IPS DF 6.9 (cell line): Measurements from ENCODE around the gene RAD51B.

Experiments
- DNase-seq: peaks from one replicate; pipeline ENCODE4 v3.0.0-alpha.2; 2013; ENCODE audit warnings: low read depth, low spot score
- H3K27ac ChIP-seq: one replicate; pipeline ENCODE4 v1.5.1; 2013; ENCODE audit warnings: low read length, control low read depth
- H3K27me3 ChIP-seq: 2 replicates; pipeline ENCODE4 v1.6.1; 2013; ENCODE audit warnings: mild to moderate bottlenecking, low read length; ENCODE audit not compliant: control insufficient read depth, insufficient read depth
- H3K36me3 ChIP-seq: 2 replicates; pipeline ENCODE4 v1.6.1; 2013; ENCODE audit warnings: low read length; ENCODE audit not compliant: control insufficient read depth, insufficient read depth
- H3K4me1 ChIP-seq: 2 replicates; pipeline ENCODE4 v1.6.1; 2013; ENCODE audit warnings: low read length; ENCODE audit not compliant: control insufficient read depth, insufficient read depth
- H3K4me3 ChIP-seq: 2 replicates; pipeline ENCODE4 v1.5.1; 2013; ENCODE audit warnings: mild to moderate bottlenecking, low read length
- H3K9me3 ChIP-seq: 2 replicates; pipeline ENCODE4 v1.6.1; 2013; ENCODE audit warnings: low read length, inconsistent platforms; ENCODE audit not compliant: control insufficient read depth, insufficient read depth
- WGBS: extraction: QIAGEN DNeasy Blood & Tissue Kit; methylation state at CpG from one replicate; pipeline ENCODE4 v1.1.7; 2013; ENCODE audit warnings: mixed read lengths, missing lambda C conversion rate; ENCODE audit not compliant: insufficient read length, insufficient coverage; 5-methylcytosine and 5-hydroxymethylcytosine counted together

The RAD51B gene

GRCh38 chr14:68231898-68232297 is 412.3 kb downstream of the RAD51B start:
- Histone ChIP-seq H3K27ac (no peak overlapping the region), H3K27me3 (no peaks in the 10 kb centered on the region), H3K9me3 (no peaks in the 10 kb centered on the region), H3K36me3 (no peaks in the 10 kb centered on the region), H3K4me1 (peaks cover 5% of the 10 kb centered on the region; the same call in 1 of the 2 replicates), H3K4me3 (no peak overlapping the region)
- no peak for DNase-seq
- no CpG with 5 or more reads among the region's 1 CpG for WGBS

- Histone ChIP-seq H3K36me3 (no peaks in the 10 kb centered on the region), H3K27me3 (no peaks in the 10 kb centered on the region), H3K4me3 (no peak overlapping the region), H3K27ac (no peak overlapping the region), H3K4me1 (peaks cover 5% of the 10 kb centered on the region; the same call in 1 of the 2 replicates), H3K9me3 (no peaks in the 10 kb centered on the region)
- no CpG with 5 or more reads among the region's 2 CpGs for WGBS
- no peak for DNase-seq
Measured at GRCh38 chr14:68232300-68233055, 412.9 kb downstream of the RAD51B start.

- peaks cover 5% of the 10 kb centered on the region; the same call in 1 of the 2 replicates for H3K4me1 ChIP-seq
- DNase-seq = no peak
- no peaks in the 10 kb centered on the region for H3K27me3 ChIP-seq
- H3K36me3 ChIP-seq = no peaks in the 10 kb centered on the region
- H3K4me3 ChIP-seq = no peak overlapping the region
- H3K27ac ChIP-seq = no peak overlapping the region
- H3K9me3 ChIP-seq = no peaks in the 10 kb centered on the region
Measured at GRCh38 chr14:68233101-68233784, 413.7 kb downstream of the RAD51B start.

- DNase-seq = no peak
- H3K27me3 ChIP-seq = no peaks in the 10 kb centered on the region
- no peaks in the 10 kb centered on the region for H3K9me3 ChIP-seq
- WGBS = no CpG with 5 or more reads among the region's 3 CpGs
- H3K4me1 ChIP-seq = peaks cover 5% of the 10 kb centered on the region; the same call in 1 of the 2 replicates
- no peak overlapping the region for H3K4me3 ChIP-seq
- H3K27ac ChIP-seq = no peak overlapping the region
- no peaks in the 10 kb centered on the region for H3K36me3 ChIP-seq
Measured at GRCh38 chr14:68234101-68234905, 414.7 kb downstream of the RAD51B start.

GRCh38 chr14:68235011-68235410 is 415.4 kb downstream of the RAD51B start:
- DNase-seq = no peak

GRCh38 chr14:68236582-68237458 is 417.2 kb downstream of the RAD51B start:
- H3K4me1 ChIP-seq = peaks cover 3% of the 10 kb centered on the region; the same call in 1 of the 2 replicates
- DNase-seq = no peak
- H3K27ac ChIP-seq = no peak overlapping the region
- H3K9me3 ChIP-seq = no peaks in the 10 kb centered on the region
- no peaks in the 10 kb centered on the region for H3K36me3 ChIP-seq
- WGBS = no CpG with 5 or more reads among the region's 1 CpG
- no peak overlapping the region for H3K4me3 ChIP-seq
- H3K27me3 ChIP-seq = no peaks in the 10 kb centered on the region

More at GRCh38 chr14:68235011-68235410, 415.4 kb downstream of the RAD51B start:
- WGBS = no CpG with 5 or more reads among the region's 3 CpGs
- Histone ChIP-seq H3K9me3 (no peaks in the 10 kb centered on the region), H3K36me3 (no peaks in the 10 kb centered on the region), H3K27me3 (no peaks in the 10 kb centered on the region), H3K27ac (no peak overlapping the region), H3K4me3 (no peak overlapping the region), H3K4me1 (peaks cover 5% of the 10 kb centered on the region; the same call in 1 of the 2 replicates)

- no peak overlapping the region for H3K27ac ChIP-seq
- no CpG with 5 or more reads among the region's 1 CpG for WGBS
Measured at GRCh38 chr14:68238551-68238950, 419.0 kb downstream of the RAD51B start.

GRCh38 chr14:68238976-68239375 is 419.4 kb downstream of the RAD51B start:
- H3K9me3 ChIP-seq = no peaks in the 10 kb centered on the region
- no peak for DNase-seq
- H3K36me3 ChIP-seq = no peaks in the 10 kb centered on the region
- H3K27ac ChIP-seq = no peak overlapping the region
- no CpG with 5 or more reads among the region's 3 CpGs for WGBS
- no peaks in the 10 kb centered on the region for H3K27me3 ChIP-seq
- H3K4me3 ChIP-seq = no peak overlapping the region
- H3K4me1 ChIP-seq = no peaks in the 10 kb centered on the region

More at GRCh38 chr14:68238551-68238950, 419.0 kb downstream of the RAD51B start:
- DNase-seq = no peak
- H3K4me3 ChIP-seq = no peak overlapping the region
- H3K9me3 ChIP-seq = no peaks in the 10 kb centered on the region
- H3K4me1 ChIP-seq = no peaks in the 10 kb centered on the region
- H3K36me3 ChIP-seq = no peaks in the 10 kb centered on the region
- no peaks in the 10 kb centered on the region for H3K27me3 ChIP-seq

- Histone ChIP-seq H3K27me3 (no peaks in the 10 kb centered on the region), H3K9me3 (no peaks in the 10 kb centered on the region), H3K27ac (no peak overlapping the region), H3K4me3 (no peak overlapping the region), H3K4me1 (no peaks in the 10 kb centered on the region), H3K36me3 (no peaks in the 10 kb centered on the region)
- WGBS = no CpG with 5 or more reads among the region's 9 CpGs
- no peak for DNase-seq
Measured at GRCh38 chr14:68239988-68240771, 420.6 kb downstream of the RAD51B start.
